Suprapubic skin (tissue), 4 donors: ENCODE measurements around the gene ZNF536. TPM values are rescaled to one million over a fixed set of nuclear protein-coding genes. Genes with fewer than 3 reads are reported as not detected.

ENCODE experiments used
- DNase-seq, 2 donors: peaks; one replicate each; pipeline ENCODE4 v3.0.0-alpha.2; 2019; ENCODE audit warnings: low spot score in 2 of 2
- H3K27ac ChIP-seq: fragments of 200-600 bp; sonication (generic); one replicate; pipeline ENCODE4 v1.5.1; 2019
- H3K27me3 ChIP-seq: fragments of 200-600 bp; sonication (generic); one replicate; pipeline ENCODE4 v1.5.1; 2019
- H3K36me3 ChIP-seq: fragments of 200-600 bp; sonication (generic); one replicate; pipeline ENCODE4 v1.5.1; 2019
- H3K4me1 ChIP-seq: fragments of 200-600 bp; sonication (generic); one replicate; pipeline ENCODE4 v1.5.1; 2019
- H3K4me3 ChIP-seq: fragments of 200-600 bp; sonication (generic); one replicate; pipeline ENCODE4 v1.5.1; 2019; ENCODE audit warnings: mild to moderate bottlenecking
- H3K9me3 ChIP-seq: fragments of 200-600 bp; sonication (generic); one replicate; pipeline ENCODE4 v1.5.1; 2019
- CTCF ChIP-seq, 2 donors: fragments of 200-600 bp in 1 of 2; fragments of 450-650 bp in 1 of 2; sonication (generic) in 1 of 2; IDR thresholded peaks; one replicate each; pipeline ENCODE4 v1.5.1; 2016 to 2019; ENCODE audit warnings: antibody characterized with exemption in 2 of 2, mild to moderate bottlenecking in 1 of 2, moderate library complexity in 1 of 2
- EP300 ChIP-seq: sonication (generic); formaldehyde crosslinking; IDR thresholded peaks from one replicate; pipeline ENCODE4 v1.6.1; 2017; ENCODE audit warnings: antibody characterized with exemption
- POLR2A ChIP-seq, 2 donors: fragments of 450-650 bp; IDR thresholded peaks; one replicate each; pipeline ENCODE4 v1.6.1; 2017; ENCODE audit warnings: antibody characterized with exemption in 2 of 2, mild to moderate bottlenecking in 2 of 2, moderate library complexity in 2 of 2
- POLR2AphosphoS5 ChIP-seq, 3 donors: sonication (generic); formaldehyde crosslinking; IDR thresholded peaks; one replicate each; pipeline ENCODE4 v1.6.1; 2017; ENCODE audit warnings: antibody characterized with exemption in 3 of 3
- WGBS: methylation state at CpG from one replicate; pipeline ENCODE4 v1.1.5; 2018; 5-methylcytosine and 5-hydroxymethylcytosine counted together
- total RNA-seq, 4 donors: library from RNA; depleted of rRNA; stranded (reverse); fragments of >200 nt; gene quantifications; one replicate each; pipeline ENCODE4 v1.1.0, GENCODE V29; 2016

Gene ZNF536
- total RNA-seq, 4 donors from 2014 or later: 0.10 to 1.5 (median 0.51) TPM

- H3K36me3 ChIP-seq: no peaks in the 10 kb centered on the region
- DNase-seq: peak; percentile 50 to 65
- no peak overlapping the region for H3K27ac ChIP-seq
- 76% methylated on average over 18 of the region's 22 CpGs for WGBS
- TF ChIP-seq POLR2A (IDR thresholded peaks at IDR 0.05): no peak
- TF ChIP-seq CTCF (IDR thresholded peaks at IDR 0.05): no peak
- no peak for TF ChIP-seq POLR2AphosphoS5 (IDR thresholded peaks at IDR 0.05)
- no peak for TF ChIP-seq EP300
- peaks cover 8% of the 10 kb centered on the region for H3K27me3 ChIP-seq
- H3K4me1 ChIP-seq: no peaks in the 10 kb centered on the region
- no peaks in the 10 kb centered on the region for H3K9me3 ChIP-seq
- H3K4me3 ChIP-seq: no peak overlapping the region
Measured at GRCh38 chr19:30566681-30567420, 194.7 kb downstream of the ZNF536 start.

- peak in 1 of 2 donors; percentile 51 for DNase-seq
- Histone ChIP-seq H3K4me1 (no peaks in the 10 kb centered on the region), H3K4me3 (no peak overlapping the region), H3K27ac (no peak overlapping the region), H3K9me3 (no peaks in the 10 kb centered on the region), H3K27me3 (peaks cover 8% of the 10 kb centered on the region), H3K36me3 (no peaks in the 10 kb centered on the region)
- WGBS: 53% methylated on average over 15 of the region's 15 CpGs
- no peak for TF ChIP-seq POLR2A (IDR thresholded peaks at IDR 0.05)
- TF ChIP-seq EP300: no peak
- TF ChIP-seq POLR2AphosphoS5 (IDR thresholded peaks at IDR 0.05): no peak
- TF ChIP-seq CTCF (IDR thresholded peaks at IDR 0.05): no peak
Measured at GRCh38 chr19:30567536-30568232, 195.5 kb downstream of the ZNF536 start.

GRCh38 chr19:30570194-30570593 lies 198.0 kb downstream of the ZNF536 start:
- Histone ChIP-seq H3K9me3 (no peaks in the 10 kb centered on the region), H3K27me3 (peaks cover 5% of the 10 kb centered on the region), H3K4me3 (no peak overlapping the region), H3K27ac (no peak overlapping the region), H3K36me3 (no peaks in the 10 kb centered on the region), H3K4me1 (no peaks in the 10 kb centered on the region)
- TF ChIP-seq EP300 (no peak), CTCF (IDR thresholded peaks at IDR 0.05) (no peak), POLR2AphosphoS5 (IDR thresholded peaks at IDR 0.05) (no peak)
- 78% methylated on average over 14 of the region's 14 CpGs for WGBS
- peak in 1 of 2 donors; percentile 47 for DNase-seq

GRCh38 chr19:30577551-30578105 lies 205.4 kb downstream of the ZNF536 start:
- Histone ChIP-seq H3K4me3 (no peak overlapping the region), H3K27ac (no peak overlapping the region), H3K9me3 (no peaks in the 10 kb centered on the region), H3K36me3 (no peaks in the 10 kb centered on the region), H3K27me3 (peaks cover 5% of the 10 kb centered on the region), H3K4me1 (no peaks in the 10 kb centered on the region)
- no peak for DNase-seq
- WGBS: 78% methylated on average over 6 of the region's 6 CpGs
- TF ChIP-seq EP300 (no peak), POLR2AphosphoS5 (IDR thresholded peaks at IDR 0.05) (no peak), POLR2A (IDR thresholded peaks at IDR 0.05) (no peak), CTCF (IDR thresholded peaks at IDR 0.05) (no peak)

- Histone ChIP-seq H3K36me3 (no peaks in the 10 kb centered on the region), H3K4me3 (no peak overlapping the region), H3K27ac (no peak overlapping the region), H3K4me1 (no peaks in the 10 kb centered on the region), H3K27me3 (peaks cover 5% of the 10 kb centered on the region), H3K9me3 (no peaks in the 10 kb centered on the region)
- peak in 1 of 2 donors; percentile 9 for DNase-seq
- no peak for TF ChIP-seq POLR2AphosphoS5 (IDR thresholded peaks at IDR 0.05)
- no peak for TF ChIP-seq POLR2A (IDR thresholded peaks at IDR 0.05)
- no peak for TF ChIP-seq CTCF (IDR thresholded peaks at IDR 0.05)
- TF ChIP-seq EP300: no peak
- WGBS: 90% methylated on average over 3 of the region's 3 CpGs
Measured at GRCh38 chr19:30579419-30579818, 207.2 kb downstream of the ZNF536 start.
